OCI-LY3 (cell line): ENCODE measurements around the gene PRICKLE2.

Experiments used
- H2AFZ ChIP-seq: fragments of 200-600, 300-600 bp; shearing (Covaris generic); 2 replicates; pipeline ENCODE4 v1.6.0; 2014; ENCODE audit warnings: antibody characterized with exemption, low read depth, low read length
- H3K27ac ChIP-seq: fragments of 200-600, 300-600 bp; sonication (generic); 2 replicates; pipeline ENCODE4 v1.5.1; 2014; ENCODE audit warnings: mild to moderate bottlenecking, low read length, moderate library complexity, mixed read lengths
- H3K27me3 ChIP-seq: fragments of 200-600, 300-600 bp; sonication (generic); 2 replicates; pipeline ENCODE4 v1.6.1; 2014; ENCODE audit warnings: low read depth, low read length, mixed read lengths
- H3K36me3 ChIP-seq: fragments of 200-600, 300-600 bp; sonication (generic); replicated peaks from 2 replicates; pipeline ENCODE3; 2014; ENCODE audit warnings: low read depth, low read length, mixed read lengths
- H3K4me1 ChIP-seq: fragments of 300-600, 200-600 bp; sonication (generic); 2 replicates; pipeline ENCODE4 v1.6.1; 2014; ENCODE audit warnings: low read length, mixed read lengths
- H3K4me2 ChIP-seq: fragments of 200-600, 300-600 bp; sonication (generic); 2 replicates; pipeline ENCODE4 v1.6.1; 2014; ENCODE audit warnings: low read length, mixed read lengths
- H3K4me3 ChIP-seq: fragments of 300-600, 200-600 bp; sonication (generic); 2 replicates; pipeline ENCODE4 v1.5.1; 2014; ENCODE audit warnings: antibody characterized with exemption, mild to moderate bottlenecking, low read length, moderate library complexity
- H3K79me2 ChIP-seq: fragments of 300-600, 200-600 bp; shearing (Covaris generic); 2 replicates; pipeline ENCODE4 v1.6.1; 2014; ENCODE audit warnings: mild to moderate bottlenecking, low read length, mixed read lengths
- H3K9ac ChIP-seq: fragments of 300-600, 200-600 bp; shearing (Covaris generic); 2 replicates; pipeline ENCODE4 v1.6.0; 2014; ENCODE audit warnings: mild to moderate bottlenecking, low read length, moderate library complexity
- H3K9me3 ChIP-seq: fragments of 200-600, 300-600 bp; shearing (Covaris generic); 2 replicates; pipeline ENCODE4 v1.6.1; 2014; ENCODE audit warnings: low read length, mixed read lengths; ENCODE audit not compliant: insufficient read depth
- H4K20me1 ChIP-seq: fragments of 200-600, 300-600 bp; sonication (generic); 2 replicates; pipeline ENCODE4 v1.6.1; 2016; ENCODE audit warnings: low read length, mixed read lengths; ENCODE audit not compliant: insufficient read depth
- CTCF ChIP-seq: fragments of 200-600, 300-600 bp; sonication (generic); IDR thresholded peaks from 2 replicates; pipeline ENCODE4 v1.5.1; 2014; ENCODE audit warnings: antibody characterized with exemption, low read length, low read depth
- EZH2phosphoT487 ChIP-seq: fragments of 200-600 bp; shearing (Covaris generic); IDR thresholded peaks from 2 replicates; pipeline ENCODE4 v1.6.1; 2018; ENCODE audit warnings: antibody characterized with exemption, mixed run types, low read depth

The PRICKLE2 gene

GRCh38 chr3:64049136-64049535 is 176.1 kb downstream of the PRICKLE2 start:
- peaks cover 6% of the 10 kb centered on the region for H3K4me1 ChIP-seq
- H3K27ac ChIP-seq = no peak overlapping the region
- H3K4me3 ChIP-seq = no peak overlapping the region
- no peak overlapping the region for H3K9ac ChIP-seq
- TF ChIP-seq EZH2phosphoT487 (no peak), CTCF (no peak)
- H3K4me2 ChIP-seq = no peak overlapping the region
- no peaks in the 10 kb centered on the region for H3K79me2 ChIP-seq
- no peaks in the 10 kb centered on the region for H3K9me3 ChIP-seq
- no peak overlapping the region for H2AFZ ChIP-seq
- H3K36me3 ChIP-seq = no peaks in the 10 kb centered on the region
- no peaks in the 10 kb centered on the region for H4K20me1 ChIP-seq
- peaks cover 16% of the 10 kb centered on the region for H3K27me3 ChIP-seq

DNA sequence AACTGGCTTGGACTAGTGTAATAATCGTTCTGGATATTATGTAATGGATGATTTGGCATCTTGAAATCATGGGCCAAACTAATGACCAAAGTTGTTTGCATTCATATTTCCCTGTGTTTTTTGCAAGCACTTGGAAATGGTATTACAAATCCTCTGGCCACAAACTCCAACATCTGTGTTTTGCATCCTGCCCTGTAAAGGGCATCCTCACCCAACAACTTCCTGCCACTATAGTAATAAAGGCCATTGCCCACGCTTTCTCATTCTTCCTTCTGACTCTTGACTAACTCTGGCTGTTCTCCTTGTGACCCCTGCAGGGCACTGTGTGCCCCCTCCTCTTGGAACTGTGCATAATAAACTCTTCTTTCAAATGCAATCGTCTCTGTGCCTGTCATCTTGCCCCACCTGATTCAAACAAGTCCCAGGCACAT is 176.6 kb downstream of the PRICKLE2 start:
- TF ChIP-seq EZH2phosphoT487 (no peak), CTCF (no peak)
- no peak overlapping the region for H3K9ac ChIP-seq
- H3K79me2 ChIP-seq = no peaks in the 10 kb centered on the region
- H4K20me1 ChIP-seq = no peaks in the 10 kb centered on the region
- no peak overlapping the region for H3K4me3 ChIP-seq
- H3K4me1 ChIP-seq = peaks cover 6% of the 10 kb centered on the region
- H3K27ac ChIP-seq = no peak overlapping the region
- no peaks in the 10 kb centered on the region for H3K9me3 ChIP-seq
- no peak overlapping the region for H3K4me2 ChIP-seq
- no peak overlapping the region for H2AFZ ChIP-seq
- no peaks in the 10 kb centered on the region for H3K36me3 ChIP-seq
- peaks cover 19% of the 10 kb centered on the region for H3K27me3 ChIP-seq

GRCh38 chr3:64047787-64048186 is 177.5 kb downstream of the PRICKLE2 start:
- H3K27me3 ChIP-seq = peaks cover 26% of the 10 kb centered on the region
- no peaks in the 10 kb centered on the region for H4K20me1 ChIP-seq
- H2AFZ ChIP-seq = no peak overlapping the region
- no peaks in the 10 kb centered on the region for H3K36me3 ChIP-seq
- H3K9me3 ChIP-seq = no peaks in the 10 kb centered on the region
- no peaks in the 10 kb centered on the region for H3K79me2 ChIP-seq
- TF ChIP-seq CTCF (no peak), EZH2phosphoT487 (no peak)
- H3K4me3 ChIP-seq = no peak overlapping the region
- no peak overlapping the region for H3K9ac ChIP-seq
- H3K4me1 ChIP-seq = peaks cover 6% of the 10 kb centered on the region
- no peak overlapping the region for H3K4me2 ChIP-seq
- no peak overlapping the region for H3K27ac ChIP-seq

DNA sequence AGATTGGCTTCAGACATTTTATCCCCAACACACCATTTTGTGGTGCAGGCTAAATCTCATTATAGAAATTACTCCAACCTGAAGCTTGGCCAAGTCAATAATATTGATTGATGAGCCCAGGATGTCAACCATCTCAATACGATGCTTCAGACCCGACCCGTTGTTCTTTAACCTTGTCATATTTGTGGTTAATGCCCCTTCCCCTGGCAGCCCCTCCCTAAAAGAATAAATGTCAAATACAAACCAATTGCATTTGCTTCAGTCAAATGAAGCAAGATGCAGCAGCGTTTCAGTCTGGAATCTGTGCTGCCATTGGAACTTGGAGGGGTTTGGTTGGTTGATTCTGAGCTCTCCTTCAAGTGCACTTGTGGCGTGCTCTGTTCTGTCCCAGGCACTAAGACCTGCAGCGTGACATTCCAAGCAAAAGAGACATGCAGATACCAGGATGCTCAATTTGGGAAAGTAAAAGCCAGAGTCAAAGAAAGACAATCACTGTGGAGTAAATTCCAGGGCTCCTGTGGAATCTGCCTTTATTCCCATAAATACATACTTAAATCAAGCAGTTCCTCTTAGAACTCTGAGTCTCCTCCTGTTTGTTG is 178.2 kb downstream of the PRICKLE2 start:
- Histone ChIP-seq H3K4me3 (no peak overlapping the region), H3K9ac (no peak overlapping the region), H3K79me2 (no peaks in the 10 kb centered on the region), H3K4me1 (peaks cover 6% of the 10 kb centered on the region), H3K9me3 (no peaks in the 10 kb centered on the region), H3K4me2 (no peak overlapping the region), H3K36me3 (no peaks in the 10 kb centered on the region), H2AFZ (no peak overlapping the region), H3K27ac (no peak overlapping the region), H4K20me1 (no peaks in the 10 kb centered on the region), H3K27me3 (peaks cover 27% of the 10 kb centered on the region)
- no peak for TF ChIP-seq CTCF
- TF ChIP-seq EZH2phosphoT487 = no peak
